Measurements from ENCODE around the gene RANGAP1. TPM values are rescaled to one million over a fixed set of nuclear protein-coding genes. Genes with fewer than 3 reads are reported as not detected.

The RANGAP1 gene
- total RNA-seq, 1 donor from 2014 or later, result 49.3 TPM

DNA sequence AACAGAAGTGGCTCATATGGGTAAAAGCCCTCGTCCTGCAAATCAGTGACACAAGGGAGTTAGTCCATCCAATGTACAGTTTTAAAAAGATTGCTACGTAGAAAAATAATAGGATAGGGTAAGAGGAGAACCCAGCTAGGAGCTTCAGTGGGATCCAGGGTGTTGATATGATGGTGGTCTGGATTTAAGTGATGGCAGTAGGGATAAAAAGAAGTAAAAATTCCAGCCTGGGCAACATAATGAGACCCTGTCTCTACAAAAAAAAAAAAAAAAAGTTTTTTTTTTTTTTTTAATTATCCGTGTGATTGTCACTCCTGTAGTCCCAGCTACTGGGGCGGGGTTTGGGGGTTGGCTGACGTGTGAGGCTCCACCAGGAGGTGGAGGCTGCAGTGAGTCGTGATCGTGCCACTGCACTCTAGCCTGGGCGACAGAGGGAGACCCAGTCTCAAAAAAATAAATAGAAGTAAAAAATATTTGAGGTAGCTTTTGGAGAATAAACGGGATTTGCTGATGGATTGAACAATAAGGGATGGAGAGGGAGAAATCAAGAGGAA, 87.9 kb downstream of the RANGAP1 start:
- Mint-ChIP-seq H3K4me3 (peak overlapping the region; percentile 79), H3K27me3 (ENCODE audit: low read depth) (peaks cover 37% of the 10 kb centered on the region), H3K4me1 (peaks cover 15% of the 10 kb centered on the region), H3K9me3 (no peaks in the 10 kb centered on the region), H3K27ac (peak overlapping the region; percentile 60), H3K36me3 (no peaks in the 10 kb centered on the region)
- no peak for DNase-seq (ENCODE audit: low spot score in 2 of 2, unreplicated experiment in 2 of 2)
- TF ChIP-seq, protein P1, sequence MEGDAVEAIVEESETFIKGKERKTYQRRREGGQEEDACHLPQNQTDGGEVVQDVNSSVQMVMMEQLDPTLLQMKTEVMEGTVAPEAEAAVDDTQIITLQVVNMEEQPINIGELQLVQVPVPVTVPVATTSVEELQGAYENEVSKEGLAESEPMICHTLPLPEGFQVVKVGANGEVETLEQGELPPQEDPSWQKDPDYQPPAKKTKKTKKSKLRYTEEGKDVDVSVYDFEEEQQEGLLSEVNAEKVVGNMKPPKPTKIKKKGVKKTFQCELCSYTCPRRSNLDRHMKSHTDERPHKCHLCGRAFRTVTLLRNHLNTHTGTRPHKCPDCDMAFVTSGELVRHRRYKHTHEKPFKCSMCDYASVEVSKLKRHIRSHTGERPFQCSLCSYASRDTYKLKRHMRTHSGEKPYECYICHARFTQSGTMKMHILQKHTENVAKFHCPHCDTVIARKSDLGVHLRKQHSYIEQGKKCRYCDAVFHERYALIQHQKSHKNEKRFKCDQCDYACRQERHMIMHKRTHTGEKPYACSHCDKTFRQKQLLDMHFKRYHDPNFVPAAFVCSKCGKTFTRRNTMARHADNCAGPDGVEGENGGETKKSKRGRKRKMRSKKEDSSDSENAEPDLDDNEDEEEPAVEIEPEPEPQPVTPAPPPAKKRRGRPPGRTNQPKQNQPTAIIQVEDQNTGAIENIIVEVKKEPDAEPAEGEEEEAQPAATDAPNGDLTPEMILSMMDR (IDR thresholded peaks at IDR 0.05; ENCODE audit: unreplicated experiment), result no peak

DNA sequence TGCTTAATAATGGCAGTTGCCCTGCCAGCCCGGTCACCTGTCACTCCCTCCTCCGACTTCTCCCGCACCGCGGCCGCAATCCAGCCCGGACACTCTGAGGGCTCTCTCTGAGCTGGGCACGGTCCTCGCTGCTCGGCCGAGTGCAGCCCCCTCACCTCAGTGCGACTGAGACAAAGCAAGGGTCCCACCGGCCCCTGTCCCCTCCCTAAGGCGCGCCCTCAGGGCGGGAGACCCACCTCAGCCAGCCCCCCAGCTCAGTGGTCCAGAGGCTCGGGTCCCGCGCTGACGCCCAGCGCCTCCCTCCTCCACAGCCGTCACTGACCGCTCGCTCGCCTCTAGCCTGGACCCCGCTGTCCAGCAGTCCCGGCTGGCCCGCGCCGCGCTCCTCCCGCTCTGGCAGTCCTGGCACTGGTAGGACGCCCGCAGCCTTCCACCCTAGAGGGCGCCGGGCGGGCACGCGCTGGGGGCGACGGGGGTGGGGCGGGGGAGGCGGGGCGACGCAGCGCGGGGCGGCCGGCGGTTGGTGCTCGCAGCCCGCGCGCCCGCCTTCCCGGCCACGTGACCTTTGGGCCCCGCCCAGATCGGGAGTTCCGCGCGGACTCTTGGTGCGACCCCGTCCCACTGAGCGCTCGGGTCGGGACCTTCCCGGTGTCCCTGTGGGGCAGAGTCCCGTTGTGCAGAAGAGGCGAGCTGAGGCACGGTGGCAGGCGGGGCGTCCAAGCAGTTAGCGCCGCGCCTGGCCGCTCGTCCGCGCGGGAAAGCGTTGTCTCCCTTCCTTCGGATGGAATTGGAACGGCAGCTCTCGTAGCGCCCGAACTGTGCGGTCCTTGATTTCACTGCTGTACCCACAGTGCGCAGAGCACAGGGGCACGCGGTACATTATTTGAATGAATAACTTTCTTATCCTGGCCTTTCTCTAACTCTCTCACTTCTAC, 88.7 kb downstream of the RANGAP1 start:
- H3K4me3 Mint-ChIP-seq, result peak overlapping the region; percentile 79
- TF ChIP-seq, protein P1 (IDR thresholded peaks at IDR 0.05; ENCODE audit: unreplicated experiment), result no peak
- peaks cover 15% of the 10 kb centered on the region for H3K4me1 Mint-ChIP-seq
- peaks cover 37% of the 10 kb centered on the region for H3K27me3 Mint-ChIP-seq (ENCODE audit: low read depth)
- peak overlapping the region; percentile 60 for H3K27ac Mint-ChIP-seq
- DNase-seq (ENCODE audit: low spot score in 2 of 2, unreplicated experiment in 2 of 2), result peak; percentile 60 to 78
- no peaks in the 10 kb centered on the region for H3K9me3 Mint-ChIP-seq
- H3K36me3 Mint-ChIP-seq, result no peaks in the 10 kb centered on the region

Small RNAs within 50 kb of the gene (microRNA-seq; reads per million reads assigned to microRNA genes)
- gene MIR6889, result not detected

Other genes with a start within 250 kb of the RANGAP1 start
- gene EP300, start 193.6 kb downstream of the RANGAP1 start, total RNA-seq, result 113 to 124 TPM (median 123 TPM) in 3 replicates
- gene L3MBTL2, start 80.9 kb downstream of the RANGAP1 start, total RNA-seq, result 25.2 to 27.2 TPM (median 26.4 TPM) in 3 replicates
- 3.2 to 4.6 TPM (median 3.3 TPM) in 3 replicates for gene CHADL, start 45.3 kb downstream of the RANGAP1 start, total RNA-seq
- gene ZC3H7B, start 15.3 kb upstream of the RANGAP1 start, total RNA-seq, result 85.5 to 86.8 TPM (median 85.6 TPM) in 3 replicates
- gene TEF, start 95.8 kb upstream of the RANGAP1 start, total RNA-seq, result 10.4 to 10.5 TPM (median 10.4 TPM) in 3 replicates
- gene TOB2, start 160.6 kb upstream of the RANGAP1 start, total RNA-seq, result 40.2 to 44.0 TPM (median 42.1 TPM) in 3 replicates
- 38.0 to 47.8 TPM (median 44.2 TPM) in 3 replicates for gene PHF5A, start 182.5 kb upstream of the RANGAP1 start, total RNA-seq
- 66.9 to 69.9 TPM (median 69.4 TPM) in 3 replicates for gene ACO2, start 182.9 kb upstream of the RANGAP1 start, total RNA-seq